Loucy (cell line): Measurements from ENCODE around the gene SENP3.

Source experiments
- EZH2phosphoT487 ChIP-seq: fragments of 200-600 bp; IDR thresholded peaks from 2 replicates; pipeline ENCODE4 v1.6.1; 2018; ENCODE audit warnings: antibody characterized with exemption, mild to moderate bottlenecking, moderate library complexity, borderline replicate concordance
- TF ChIP-seq, protein P1 (sequence below): fragments of 200-600 bp; sonication (generic); conservative IDR thresholded peaks from 2 replicates; pipeline ENCODE4 v1.5.1; 2014; ENCODE audit warnings: mild to moderate bottlenecking, antibody characterized with exemption, low read length

DNA sequence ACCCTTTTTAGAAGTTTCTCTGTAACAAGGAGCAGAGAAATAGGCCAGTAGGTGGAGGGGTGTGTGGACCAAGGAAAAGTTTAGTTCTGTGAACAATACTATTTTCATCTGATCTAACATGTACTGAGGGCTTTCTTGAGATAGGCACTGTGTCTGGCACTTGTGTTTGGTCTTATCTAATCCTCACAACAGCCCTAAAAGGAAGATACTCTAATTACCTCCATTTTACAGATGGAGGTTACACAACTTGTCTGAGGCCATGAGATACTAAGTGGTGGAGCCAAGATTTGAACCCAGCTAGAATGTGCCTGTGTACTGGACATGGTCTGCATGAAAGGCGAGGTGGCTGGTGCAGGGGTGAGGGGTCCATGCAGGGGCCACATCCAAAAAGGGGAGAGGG is 8.4 kb upstream of the SENP3 start:
- TF ChIP-seq, protein P1, sequence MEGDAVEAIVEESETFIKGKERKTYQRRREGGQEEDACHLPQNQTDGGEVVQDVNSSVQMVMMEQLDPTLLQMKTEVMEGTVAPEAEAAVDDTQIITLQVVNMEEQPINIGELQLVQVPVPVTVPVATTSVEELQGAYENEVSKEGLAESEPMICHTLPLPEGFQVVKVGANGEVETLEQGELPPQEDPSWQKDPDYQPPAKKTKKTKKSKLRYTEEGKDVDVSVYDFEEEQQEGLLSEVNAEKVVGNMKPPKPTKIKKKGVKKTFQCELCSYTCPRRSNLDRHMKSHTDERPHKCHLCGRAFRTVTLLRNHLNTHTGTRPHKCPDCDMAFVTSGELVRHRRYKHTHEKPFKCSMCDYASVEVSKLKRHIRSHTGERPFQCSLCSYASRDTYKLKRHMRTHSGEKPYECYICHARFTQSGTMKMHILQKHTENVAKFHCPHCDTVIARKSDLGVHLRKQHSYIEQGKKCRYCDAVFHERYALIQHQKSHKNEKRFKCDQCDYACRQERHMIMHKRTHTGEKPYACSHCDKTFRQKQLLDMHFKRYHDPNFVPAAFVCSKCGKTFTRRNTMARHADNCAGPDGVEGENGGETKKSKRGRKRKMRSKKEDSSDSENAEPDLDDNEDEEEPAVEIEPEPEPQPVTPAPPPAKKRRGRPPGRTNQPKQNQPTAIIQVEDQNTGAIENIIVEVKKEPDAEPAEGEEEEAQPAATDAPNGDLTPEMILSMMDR: no peak
- no peak for TF ChIP-seq EZH2phosphoT487
